Measurements from ENCODE around the gene ITPKC.

Gene ITPKC

DNA sequence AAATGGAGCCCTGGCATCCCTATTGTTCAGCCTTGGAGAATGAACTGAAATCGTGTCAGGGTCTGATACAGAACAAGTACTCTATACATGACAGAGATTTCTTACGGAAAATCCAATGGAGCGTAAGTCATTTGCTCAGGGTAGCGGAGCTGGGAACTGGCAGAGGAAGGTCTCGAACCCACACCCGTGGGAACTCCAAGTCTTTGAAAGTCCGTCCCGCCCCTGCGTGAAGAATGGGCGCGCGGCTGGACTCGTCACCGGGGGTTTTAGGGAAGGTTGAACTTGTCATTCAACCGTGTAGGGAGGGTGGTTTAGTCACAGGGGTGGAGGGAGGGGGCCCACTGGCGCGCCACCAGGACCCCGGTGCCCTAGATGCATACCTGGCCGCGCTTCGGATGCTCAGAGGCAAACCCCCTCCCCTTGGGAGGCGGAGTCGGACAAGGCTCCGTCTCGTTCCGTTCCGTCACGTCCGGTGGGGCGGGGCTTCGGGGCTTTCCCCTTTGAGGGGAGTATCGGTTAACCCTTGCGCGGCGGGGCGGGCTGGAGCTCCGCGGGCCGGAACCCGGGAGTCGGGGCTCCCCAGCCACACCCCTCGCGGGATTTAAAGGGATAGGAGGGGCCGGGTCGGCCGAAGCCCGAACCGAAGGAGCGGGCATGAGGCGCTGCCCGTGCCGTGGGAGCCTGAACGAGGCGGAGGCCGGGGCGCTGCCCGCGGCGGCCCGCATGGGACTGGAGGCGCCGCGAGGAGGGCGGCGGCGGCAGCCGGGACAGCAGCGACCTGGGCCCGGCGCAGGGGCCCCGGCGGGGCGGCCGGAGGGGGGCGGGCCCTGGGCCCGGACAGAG, at the start of gene ITPKC, which contains the start of gene COQ8B:
Gene ITPKC (plus strand): TSS at position 631 of the 843 bp plus-strand sequence. CDS start 24 bp downstream, at position 655.
Gene COQ8B (minus strand): TSS at position 405 of the 843 bp plus-strand sequence. CDS start 2,254 bp downstream, outside the sequence.
- in situ Hi-C loops (cut with MboI; ENCODE audit: low sequenced_read_pairs), result no loop called here

DNA sequence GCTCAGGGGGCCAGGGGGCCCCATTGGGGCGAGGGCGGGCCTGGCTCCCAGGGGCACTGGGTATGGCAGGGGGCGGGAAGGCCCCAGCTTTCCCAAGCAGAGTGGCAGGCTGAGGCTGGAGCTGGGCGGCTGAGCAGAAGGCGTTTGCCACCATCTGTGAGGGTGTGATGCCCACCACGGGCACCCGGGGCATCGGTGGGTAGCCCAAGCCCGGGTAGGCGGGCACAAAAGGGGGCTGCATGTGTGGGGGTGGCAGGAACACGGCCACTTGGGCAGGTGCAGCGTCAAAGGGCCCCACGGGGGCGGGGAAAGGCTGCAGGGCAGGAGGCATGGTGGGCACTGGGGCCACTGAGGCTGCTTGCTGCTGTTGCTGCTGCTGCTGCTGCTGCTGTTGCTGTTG, 49.3 kb upstream of the ITPKC start:
- in situ Hi-C loops (cut with MboI; ENCODE audit: low sequenced_read_pairs), result loop anchor here (25.0 kb wide), 1 partner anchor 295 kb away; no protein-coding TSS in a partner anchor

DNA sequence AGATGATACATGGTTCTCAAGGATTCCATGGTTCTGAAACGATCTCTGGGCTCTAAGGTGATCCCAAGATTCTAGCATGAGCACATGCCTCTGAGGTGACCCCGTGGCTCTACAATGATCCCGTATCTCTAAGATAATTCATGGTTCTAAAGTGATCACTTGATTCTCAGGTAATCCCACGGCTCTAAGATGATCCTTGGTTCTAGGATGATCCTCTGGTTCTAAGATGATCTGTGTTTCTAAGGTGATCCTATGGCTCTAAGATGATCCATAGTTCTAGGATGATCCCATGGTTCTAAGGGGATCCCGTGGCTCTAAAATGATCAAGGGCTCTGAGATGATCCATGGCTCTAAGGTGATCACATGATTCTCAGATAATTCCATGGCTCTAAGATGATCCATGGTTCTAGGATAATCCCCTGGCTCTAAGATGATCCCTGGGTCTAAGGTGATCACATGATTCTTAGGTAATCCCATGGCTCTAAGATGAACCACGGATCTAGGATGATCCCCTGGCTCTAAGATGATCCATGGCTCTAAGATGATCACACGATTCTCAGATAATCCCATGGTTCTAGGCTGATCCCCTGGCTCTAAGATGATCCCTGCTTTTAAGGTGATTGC, 47.8 kb upstream of the ITPKC start:
- in situ Hi-C loops (cut with MboI; ENCODE audit: low sequenced_read_pairs), result loop anchor here (25.0 kb wide), 1 partner anchor 293 kb away; no protein-coding TSS in a partner anchor

GRCh38 chr19:40671404-40671803, 45.5 kb upstream of the ITPKC start:
- in situ Hi-C loops (cut with MboI; ENCODE audit: low sequenced_read_pairs), result loop anchor here (25.0 kb wide), 1 partner anchor 291 kb away; no protein-coding TSS in a partner anchor

GRCh38 chr19:40672038-40672437, 44.9 kb upstream of the ITPKC start:
- in situ Hi-C loops (cut with MboI; ENCODE audit: low sequenced_read_pairs), result loop anchor here (25.0 kb wide), 1 partner anchor 290 kb away; no protein-coding TSS in a partner anchor

DNA sequence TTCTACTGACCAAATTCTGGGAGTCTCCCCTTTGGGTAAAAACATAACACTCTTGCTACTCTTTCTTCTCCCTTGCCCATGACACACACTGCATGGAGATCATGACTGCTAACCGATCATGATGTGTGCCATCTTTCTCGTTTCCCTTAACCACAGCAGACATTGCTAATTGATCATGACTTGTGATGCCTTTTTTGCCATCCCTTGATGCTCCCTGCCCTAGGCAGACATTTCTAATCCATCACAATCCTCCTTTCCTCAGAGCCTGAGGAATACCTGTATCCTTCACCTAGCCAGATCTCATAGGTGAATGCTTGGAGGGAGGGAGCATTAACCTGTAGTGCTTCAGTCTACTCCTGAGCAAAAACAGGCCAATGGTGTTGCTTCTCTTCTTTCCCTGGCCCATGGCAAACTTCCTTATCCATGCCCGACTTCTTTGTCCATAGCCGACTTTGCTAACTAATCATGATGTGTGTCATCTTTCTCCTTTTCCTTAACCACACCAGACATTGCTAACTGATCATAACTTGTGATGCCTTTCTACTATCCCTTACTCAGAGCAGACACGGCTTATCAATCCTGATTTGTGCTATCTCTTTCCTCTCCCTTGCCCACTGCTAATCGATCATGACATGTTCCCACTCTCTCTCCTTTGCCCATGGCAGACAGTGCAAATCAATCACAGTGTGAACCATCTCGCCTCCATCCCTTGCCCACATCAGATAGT, 44.2 kb upstream of the ITPKC start:
- in situ Hi-C loops (cut with MboI; ENCODE audit: low sequenced_read_pairs), result loop anchor here (25.0 kb wide), 1 partner anchor 290 kb away; no protein-coding TSS in a partner anchor

- in situ Hi-C loops (cut with MboI; ENCODE audit: low sequenced_read_pairs), result loop anchor here (25.0 kb wide), 1 partner anchor 289 kb away; no protein-coding TSS in a partner anchor
Measured at GRCh38 chr19:40673397-40673796, 43.5 kb upstream of the ITPKC start.

DNA sequence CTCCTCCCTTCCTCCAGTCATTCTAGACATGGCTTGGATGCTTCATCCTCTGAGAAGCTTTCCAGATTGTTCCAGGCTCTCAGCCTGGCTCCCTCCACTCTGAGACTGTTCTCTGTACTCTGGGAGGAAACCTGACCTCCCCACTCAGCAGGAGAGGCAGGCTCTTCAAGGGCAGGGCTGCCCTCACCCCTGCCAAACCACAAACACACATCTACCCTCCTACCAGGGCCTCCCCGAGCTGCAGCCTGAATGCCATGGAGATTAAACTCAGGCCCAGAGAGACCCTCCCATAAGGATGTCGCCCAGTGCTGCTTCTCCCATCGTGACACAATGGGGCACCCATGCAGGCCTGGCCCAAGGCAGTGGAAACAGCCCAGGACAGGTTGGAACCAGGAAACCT, 42.6 kb upstream of the ITPKC start:
- in situ Hi-C loops (cut with MboI; ENCODE audit: low sequenced_read_pairs), result loop anchor here (25.0 kb wide), 1 partner anchor 288 kb away; no protein-coding TSS in a partner anchor

GRCh38 chr19:40677156-40677555, 39.8 kb upstream of the ITPKC start:
- in situ Hi-C loops (cut with MboI; ENCODE audit: low sequenced_read_pairs), result no loop called here

- in situ Hi-C loops (cut with MboI; ENCODE audit: low sequenced_read_pairs), result no loop called here
Measured at GRCh38 chr19:40681039-40681438, 35.9 kb upstream of the ITPKC start.

DNA sequence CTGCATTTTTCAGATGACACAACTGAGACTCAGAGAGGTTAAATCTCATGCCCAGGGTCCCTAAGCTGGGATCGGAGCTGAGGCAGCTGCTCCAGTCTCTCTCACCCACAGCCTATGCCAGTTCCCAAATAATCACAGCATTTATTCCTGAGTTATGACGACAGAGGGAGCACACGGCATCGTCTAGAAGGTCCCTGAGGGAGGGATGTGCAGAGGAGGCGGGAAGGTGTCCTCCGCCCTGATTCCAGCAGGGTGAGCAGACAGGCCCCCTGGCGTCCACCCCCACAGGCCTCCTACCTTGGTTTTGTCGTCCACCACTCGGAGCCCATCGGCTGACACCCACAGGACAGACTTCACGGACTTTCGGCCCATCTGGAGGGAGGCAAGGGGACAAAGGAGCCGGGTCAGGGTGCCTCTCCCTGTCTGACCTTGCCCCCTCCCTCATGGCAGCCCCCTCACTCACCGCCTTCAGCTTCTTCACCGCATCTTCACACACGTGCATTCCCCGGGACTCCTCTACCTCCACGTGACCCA, 34.4 kb upstream of the ITPKC start:
- in situ Hi-C loops (cut with MboI; ENCODE audit: low sequenced_read_pairs), result no loop called here

- in situ Hi-C loops (cut with MboI; ENCODE audit: low sequenced_read_pairs), result no loop called here
Measured at GRCh38 chr19:40683437-40683836, 33.5 kb upstream of the ITPKC start.

DNA sequence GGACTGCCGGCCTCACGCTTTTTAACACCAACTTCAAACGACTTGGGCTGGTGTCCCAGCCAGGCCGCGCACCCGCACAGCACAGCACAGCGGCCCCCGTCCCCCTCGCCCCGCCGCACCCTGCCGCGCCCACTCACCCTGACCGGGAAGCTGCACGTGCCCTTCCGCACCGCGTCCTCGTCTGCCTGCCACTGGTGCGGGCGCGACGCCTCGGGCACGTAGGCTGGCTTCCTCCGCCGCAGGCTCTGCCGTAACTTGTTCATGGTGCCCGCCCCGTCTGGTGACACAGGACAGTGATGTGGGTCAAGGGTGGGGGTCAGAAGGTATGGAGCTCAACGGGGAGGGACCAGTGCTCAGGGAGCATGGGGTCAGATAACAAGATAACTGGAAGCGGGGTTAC, 32.6 kb upstream of the ITPKC start:
- in situ Hi-C loops (cut with MboI; ENCODE audit: low sequenced_read_pairs), result no loop called here

DNA sequence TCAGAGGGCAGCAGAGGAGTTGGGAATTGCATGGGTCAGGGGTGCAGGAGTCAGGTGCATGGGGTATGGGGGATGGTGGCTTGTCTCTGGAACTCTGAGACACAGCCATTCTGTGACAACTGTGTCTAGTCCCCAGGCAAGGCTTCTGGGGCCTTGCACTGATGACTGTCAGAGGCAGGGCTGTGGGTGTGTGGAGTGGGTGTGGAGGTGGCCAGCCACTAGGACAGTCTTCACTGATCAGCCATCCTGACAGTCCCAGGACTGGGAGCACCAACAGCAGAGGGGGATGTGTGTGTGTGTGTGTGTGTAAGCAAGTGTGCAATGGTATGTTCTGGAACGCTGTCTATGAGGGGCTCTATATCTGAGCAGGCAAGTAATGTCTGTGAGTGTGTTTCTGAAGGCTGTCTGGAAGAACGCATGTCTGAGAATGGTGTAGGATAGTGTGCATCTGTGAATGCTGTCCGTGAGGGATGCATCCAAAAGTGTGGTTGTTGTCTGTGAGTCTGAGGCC, 31.8 kb upstream of the ITPKC start:
- in situ Hi-C loops (cut with MboI; ENCODE audit: low sequenced_read_pairs), result no loop called here

- in situ Hi-C loops (cut with MboI; ENCODE audit: low sequenced_read_pairs), result no loop called here
Measured at GRCh38 chr19:40685563-40685962, 31.3 kb upstream of the ITPKC start.

DNA sequence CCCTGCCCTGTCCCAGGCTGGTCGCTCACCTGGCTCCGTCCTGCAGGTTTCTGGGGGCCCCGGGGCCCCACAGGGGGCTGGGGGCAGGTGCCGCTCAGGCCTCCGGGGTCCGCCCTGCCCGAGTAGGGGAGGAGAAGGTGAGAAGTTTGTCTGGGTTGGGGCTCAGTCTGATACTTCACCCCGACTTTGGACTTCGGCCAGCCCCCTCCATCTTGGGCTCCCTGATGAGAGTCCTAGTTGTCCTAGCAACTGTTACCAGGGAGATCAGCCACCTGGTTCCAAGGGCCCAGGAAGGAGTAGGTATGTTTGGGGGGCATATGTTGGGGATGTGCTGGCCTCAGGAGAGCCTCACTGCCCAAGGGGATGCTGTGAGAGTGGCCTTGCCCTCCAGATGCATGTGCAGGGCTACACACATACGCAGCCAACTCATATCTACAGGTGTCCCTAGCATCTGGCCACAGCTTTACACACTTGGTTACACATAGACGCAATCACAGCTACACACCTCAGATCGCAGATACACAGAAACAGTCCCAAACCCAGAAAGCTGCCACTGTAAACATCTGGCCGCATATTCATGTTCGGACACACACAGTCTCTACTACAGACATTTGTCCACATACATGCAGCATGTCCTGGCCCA, 29.9 kb upstream of the ITPKC start:
- in situ Hi-C loops (cut with MboI; ENCODE audit: low sequenced_read_pairs), result no loop called here

GRCh38 chr19:40687525-40688016, 29.3 kb upstream of the ITPKC start:
- in situ Hi-C loops (cut with MboI; ENCODE audit: low sequenced_read_pairs), result no loop called here

- in situ Hi-C loops (cut with MboI; ENCODE audit: low sequenced_read_pairs), result no loop called here
Measured at GRCh38 chr19:40688309-40688708, 28.6 kb upstream of the ITPKC start.

DNA sequence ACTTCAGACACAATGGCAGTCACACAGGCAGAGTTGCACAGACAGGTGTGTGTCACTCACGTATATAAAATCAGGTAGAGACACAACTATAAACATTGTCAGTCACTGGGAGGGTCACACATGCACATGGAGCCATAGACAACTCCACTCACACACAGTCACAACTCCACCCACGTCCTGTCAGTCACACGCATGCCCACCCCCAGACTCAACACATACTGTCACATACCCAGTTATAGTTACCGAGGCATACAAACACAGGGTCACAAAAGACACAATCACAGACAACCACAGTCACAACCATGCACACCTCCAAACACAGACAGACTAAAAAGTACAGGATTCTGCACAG, 27.9 kb upstream of the ITPKC start:
- in situ Hi-C loops (cut with MboI; ENCODE audit: low sequenced_read_pairs), result no loop called here

Measured in HL-60/S4 (cell line).